Fibroblast of skin of abdomen (primary cell): ENCODE results near the gene SLC25A33.
"Not testable (repeated sequence)": the region's sequence is repeated elsewhere in the genome, so short reads cannot be mapped to it uniquely, and the experiment has no call there.

ENCODE experiments used
- DNase-seq: peaks from one replicate; pipeline ENCODE4 v3.0.0-alpha.2; 2013

The SLC25A33 gene

GRCh38 chr1:9602794-9603167, 63.5 kb downstream of the SLC25A33 start:
- DNase-seq = no peak

GRCh38 chr1:9603307-9603706, 64.0 kb downstream of the SLC25A33 start:
- DNase-seq = no peak

GRCh38 chr1:9603766-9604753, 64.8 kb downstream of the SLC25A33 start:
- DNase-seq = no peak

DNA sequence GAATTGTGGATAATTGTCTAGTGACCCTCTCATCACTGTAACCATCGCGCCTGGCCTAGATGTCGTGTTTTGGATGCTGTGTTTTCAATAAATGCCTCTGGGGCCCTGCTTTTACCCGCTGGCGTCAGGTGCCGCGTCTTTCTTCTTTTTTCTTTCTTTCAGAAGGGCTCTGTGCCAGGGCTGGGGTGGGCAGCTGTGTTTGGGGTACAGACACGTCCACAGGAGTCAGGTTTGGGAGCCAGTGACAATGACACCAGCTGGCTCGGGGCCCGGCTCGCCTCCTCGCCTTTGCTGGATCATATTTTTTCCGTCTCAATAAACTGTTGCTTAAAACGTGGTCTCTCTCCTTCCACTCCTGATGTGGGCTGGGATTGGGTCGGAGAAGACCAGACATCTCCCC, 65.6 kb downstream of the SLC25A33 start:
- DNase-seq = no peak

DNA sequence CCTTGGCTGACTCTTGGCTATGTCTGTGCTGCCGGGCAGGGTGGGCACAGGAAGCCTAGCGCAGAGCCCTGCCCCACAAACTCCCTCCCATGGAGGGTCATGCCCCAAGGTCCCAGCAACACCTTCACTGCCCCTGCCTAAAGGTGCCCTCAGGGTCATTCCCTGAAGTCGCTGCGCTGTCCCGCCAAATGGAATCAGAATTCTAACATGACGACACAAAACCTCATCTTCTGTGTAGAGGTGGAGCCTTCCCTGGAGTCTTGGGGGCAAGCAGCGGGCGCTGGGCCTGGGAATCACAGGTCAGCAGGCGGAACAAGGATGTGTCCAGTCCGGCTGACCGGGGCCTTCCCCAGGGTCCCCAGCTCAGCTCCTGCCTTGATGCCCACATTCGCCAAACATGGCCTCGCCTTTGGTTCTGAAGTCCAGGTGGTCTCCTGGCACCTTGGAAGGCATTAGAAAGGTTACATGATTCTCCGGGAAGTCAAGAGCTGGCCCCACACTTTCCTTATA, 66.7 kb downstream of the SLC25A33 start:
- no peak for DNase-seq

DNA sequence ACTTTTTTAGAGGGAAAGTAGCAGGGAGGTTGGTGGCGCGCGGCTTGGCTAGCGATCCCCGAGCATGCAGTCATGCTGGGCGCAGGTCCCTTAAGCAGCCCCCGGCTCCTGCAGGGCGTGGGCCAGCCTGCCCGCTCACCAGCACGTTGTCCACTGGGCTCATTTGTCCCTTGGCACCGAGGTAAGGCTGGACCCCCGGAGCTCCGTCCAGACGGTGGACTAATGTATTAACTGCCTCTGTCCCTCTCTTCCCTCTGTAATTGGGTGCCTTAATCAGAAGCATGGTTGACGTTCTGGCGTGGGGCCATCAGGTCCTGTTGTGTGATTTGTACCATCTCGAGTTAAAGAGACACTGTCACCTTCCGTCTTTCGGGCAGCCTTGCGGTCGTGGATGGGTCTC, 67.2 kb downstream of the SLC25A33 start:
- no peak for DNase-seq

GRCh38 chr1:9606948-9607347, 67.7 kb downstream of the SLC25A33 start:
- no peak for DNase-seq

GRCh38 chr1:9607352-9607751, 68.1 kb downstream of the SLC25A33 start:
- DNase-seq = no peak

- no peak for DNase-seq
These were observed 70.7 kb downstream of the SLC25A33 start for GRCh38 chr1:9609998-9610397.

DNA sequence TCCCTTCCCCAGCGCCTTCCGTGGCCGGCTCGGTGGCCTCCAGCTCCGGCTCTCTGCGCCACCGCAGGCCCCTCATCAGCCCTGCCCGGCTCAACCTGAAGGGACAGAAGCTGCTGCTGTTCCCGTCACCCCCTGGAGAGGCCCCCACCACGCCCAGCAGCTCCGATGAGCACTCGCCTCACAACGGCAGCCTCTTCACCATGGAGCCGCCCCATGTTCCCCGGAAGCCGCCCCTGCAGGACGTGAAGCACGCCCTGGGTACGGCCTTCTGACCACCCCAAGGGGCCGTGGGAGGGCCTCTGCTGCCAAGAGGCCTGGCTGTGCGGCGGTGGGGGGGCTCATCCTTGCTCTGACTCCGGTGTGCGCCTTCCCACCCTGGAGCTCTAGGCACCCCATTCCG, 71.3 kb downstream of the SLC25A33 start:
- no peak for DNase-seq

DNA sequence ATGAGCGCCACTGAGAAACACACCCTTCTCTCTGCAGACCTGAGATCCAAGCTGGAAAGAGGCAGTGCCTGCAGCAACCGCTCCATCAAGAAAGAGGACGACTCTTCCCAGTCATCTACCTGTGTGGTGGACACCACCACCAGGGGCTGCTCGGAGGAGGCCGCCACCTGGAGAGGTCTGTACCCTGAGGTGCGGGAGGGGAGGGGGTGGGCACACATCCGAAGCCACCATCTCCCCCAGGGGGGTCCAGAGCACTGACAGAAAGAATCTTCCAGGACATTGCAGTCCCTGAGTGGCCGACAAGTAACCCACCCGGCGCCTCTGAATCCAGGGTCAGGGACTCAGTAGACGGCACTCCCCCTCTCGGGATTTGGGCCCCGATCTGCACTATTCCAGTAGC, 72.5 kb downstream of the SLC25A33 start:
- no peak for DNase-seq

- DNase-seq = no peak
These were observed 73.0 kb downstream of the SLC25A33 start for GRCh38 chr1:9612162-9612845.

DNA sequence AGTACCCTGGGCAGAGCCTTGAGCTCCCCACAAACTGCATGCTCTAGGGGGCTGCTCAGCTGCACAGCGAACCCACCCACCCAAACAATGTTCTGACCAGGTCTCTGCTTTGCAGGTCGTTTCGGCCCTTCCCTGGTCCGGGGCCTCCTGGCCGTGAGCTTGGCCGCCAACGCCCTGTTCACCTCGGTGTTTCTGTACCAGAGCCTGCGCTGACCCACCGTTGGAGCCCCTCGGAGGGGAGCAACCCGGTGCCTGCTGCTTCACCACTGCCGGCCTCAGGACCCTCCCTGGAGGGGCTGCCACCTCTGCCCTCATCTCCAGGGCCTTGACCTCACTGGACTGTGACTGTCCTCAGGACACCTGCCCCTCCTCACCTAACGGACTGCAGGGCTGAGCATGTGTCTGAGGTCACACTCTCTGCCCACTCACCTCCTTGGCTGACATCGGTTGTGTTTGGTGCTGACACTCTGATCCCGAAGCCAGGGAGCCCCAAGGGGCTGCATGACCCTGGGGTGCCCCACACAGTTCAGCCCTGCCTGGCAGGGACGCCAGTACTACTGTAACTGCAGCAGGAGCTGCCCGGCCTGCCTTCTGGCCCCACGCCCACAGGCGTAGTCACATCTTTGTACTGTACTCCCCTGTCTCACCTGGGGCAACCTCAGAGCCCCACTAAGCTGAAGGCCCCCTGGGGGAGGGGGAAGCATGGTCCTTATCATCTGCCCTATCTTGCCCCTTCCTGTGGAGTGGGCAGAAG, 73.8 kb downstream of the SLC25A33 start:
- no peak for DNase-seq

- no peak for DNase-seq
These were observed 74.5 kb downstream of the SLC25A33 start for GRCh38 chr1:9613625-9614299.

GRCh38 chr1:9615316-9616063, 76.2 kb downstream of the SLC25A33 start:
- peak; percentile 35 for DNase-seq

DNA sequence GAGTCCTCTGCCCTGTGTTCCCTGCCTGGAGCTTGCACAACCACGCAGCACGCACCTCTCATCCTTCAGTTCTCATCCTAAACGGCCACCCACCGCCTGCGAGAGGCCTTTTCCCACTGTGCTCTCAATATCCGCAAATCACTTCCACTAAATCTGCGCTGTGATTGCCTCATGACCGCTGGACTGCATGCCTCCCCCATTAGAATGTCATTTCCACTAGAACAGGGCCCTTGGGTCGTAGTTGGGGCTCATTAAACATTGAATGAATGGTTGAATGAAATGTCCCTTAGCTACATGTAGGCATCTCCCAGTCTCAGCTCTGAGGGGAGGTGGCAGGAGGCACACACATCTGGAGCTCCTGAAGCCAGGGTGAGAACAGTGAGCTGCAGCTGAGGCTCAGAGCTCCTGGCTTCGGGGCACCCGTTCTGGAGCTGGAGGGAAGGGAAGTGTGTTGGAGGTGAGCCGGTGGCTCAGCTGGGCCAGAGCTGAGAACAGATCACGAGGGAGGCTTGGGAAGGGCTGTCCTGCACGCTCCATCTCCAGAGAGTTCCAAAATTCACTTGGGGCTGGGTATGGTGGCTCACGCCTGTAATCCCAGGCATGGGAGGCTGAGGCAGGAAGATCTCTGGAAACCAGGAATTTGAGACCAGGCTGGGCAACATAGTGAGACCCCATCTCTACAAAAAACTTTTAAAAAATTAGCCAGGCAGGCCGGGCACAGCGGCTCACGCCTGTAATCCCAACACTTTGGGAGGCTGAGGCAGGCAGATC, 79.8 kb downstream of the SLC25A33 start:
- DNase-seq = no peak

GRCh38 chr1:9621032-9621431, 81.8 kb downstream of the SLC25A33 start:
- DNase-seq = no peak

DNA sequence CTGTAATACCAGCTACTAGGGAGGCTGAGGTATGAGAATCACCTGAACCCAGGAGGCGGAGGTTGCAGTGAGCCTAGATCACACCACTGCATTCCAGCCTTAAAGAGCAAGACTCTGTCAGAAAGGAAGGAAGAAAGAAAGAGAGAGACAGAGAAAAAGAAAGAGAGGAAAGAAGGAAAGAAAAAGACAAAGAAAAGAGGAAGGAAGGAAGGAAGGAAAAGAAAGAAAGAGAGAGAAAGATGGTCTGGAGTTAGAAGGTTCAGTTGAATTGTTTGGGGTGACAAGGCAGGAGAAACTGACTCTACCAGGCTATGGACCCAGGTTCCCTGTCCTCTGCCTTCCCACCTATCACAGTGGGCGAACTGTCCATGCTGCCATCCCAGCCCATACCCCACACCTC, 84.8 kb downstream of the SLC25A33 start:
- DNase-seq = no peak

DNA sequence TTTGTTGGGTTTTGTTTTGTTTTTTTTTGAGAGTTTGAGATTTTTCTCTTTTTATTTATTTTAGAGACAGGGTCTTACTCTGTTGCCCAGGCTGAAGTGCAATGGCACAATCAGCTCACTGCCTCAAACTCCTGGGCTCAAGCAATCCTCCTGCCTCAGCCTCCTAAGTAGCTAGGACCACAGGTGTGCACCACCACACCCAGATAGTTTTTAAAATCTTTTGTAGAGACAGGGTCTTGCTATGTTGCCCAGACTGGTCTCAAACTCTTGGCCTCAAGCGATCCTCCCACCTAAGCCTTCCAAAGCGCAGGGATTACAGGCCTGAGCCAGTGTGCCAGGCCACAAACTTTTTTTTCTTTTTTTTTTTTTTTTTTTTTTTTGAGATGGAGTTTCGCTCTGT, 85.8 kb downstream of the SLC25A33 start:
- not testable (repeated sequence) for DNase-seq

DNA sequence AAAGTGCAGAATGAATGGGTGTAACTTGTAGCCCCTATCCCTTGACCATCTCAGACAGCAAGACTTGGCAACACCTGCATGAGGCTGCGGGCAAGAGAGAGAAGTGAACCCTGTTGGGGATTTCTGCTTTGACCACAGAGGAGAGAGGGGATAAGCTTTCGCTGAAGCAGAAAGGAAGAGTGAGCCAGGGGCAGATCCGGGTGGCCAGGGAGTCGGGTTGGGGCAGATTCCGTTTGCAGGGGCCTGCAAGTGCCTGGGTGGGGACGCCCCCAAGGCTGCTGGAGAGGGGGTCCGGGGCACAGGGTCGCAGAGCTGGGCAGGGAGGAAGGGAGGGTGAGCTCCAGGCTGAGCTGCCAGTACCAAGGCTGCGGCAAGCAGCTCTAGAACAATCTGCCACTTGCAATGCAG, 86.9 kb downstream of the SLC25A33 start:
- no peak for DNase-seq
